ENCODE data around the gene MIB2. TPM values are rescaled to one million over a fixed set of nuclear protein-coding genes. Genes with fewer than 3 reads are reported as not detected.

MIB2 gene
- total RNA-seq, 4 donors from 2014 or later = 50.5 to 108 (median 98.6) TPM

DNA sequence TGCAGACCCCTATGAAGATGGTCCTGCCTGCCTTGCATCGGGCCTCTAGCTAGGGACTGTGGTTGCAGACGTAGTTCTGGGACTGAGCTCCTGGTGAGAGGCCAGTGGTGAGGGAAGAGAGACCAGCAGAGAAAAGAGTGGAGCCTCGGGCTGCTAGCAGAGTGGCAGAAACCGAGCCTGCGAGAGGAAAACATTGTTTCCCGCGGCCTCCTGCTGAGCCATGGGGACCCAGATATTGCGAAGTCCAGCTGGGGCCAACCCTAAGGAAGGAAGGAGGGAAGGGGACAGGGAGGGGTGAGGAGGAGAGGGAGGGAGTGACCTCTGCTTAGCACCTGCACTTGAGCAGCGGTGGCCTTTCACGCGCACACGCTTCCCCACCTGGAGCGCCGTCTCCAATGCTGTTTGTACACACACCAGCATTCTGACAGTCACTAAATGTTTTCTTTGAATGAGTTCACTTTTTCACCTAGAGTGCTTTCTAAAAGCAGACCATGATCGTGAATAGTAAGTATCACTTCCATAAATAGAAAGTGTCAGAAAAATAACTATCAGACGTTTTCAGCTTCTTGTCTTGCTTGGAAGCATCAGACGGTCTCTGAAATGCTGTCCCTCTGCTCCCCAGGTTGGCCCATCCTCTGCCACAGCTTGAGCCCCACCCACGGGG lies 12.9 kb upstream of the MIB2 start:
- no peak overlapping the region for H3K4me3 ChIP-seq
- TF ChIP-seq, protein P1, sequence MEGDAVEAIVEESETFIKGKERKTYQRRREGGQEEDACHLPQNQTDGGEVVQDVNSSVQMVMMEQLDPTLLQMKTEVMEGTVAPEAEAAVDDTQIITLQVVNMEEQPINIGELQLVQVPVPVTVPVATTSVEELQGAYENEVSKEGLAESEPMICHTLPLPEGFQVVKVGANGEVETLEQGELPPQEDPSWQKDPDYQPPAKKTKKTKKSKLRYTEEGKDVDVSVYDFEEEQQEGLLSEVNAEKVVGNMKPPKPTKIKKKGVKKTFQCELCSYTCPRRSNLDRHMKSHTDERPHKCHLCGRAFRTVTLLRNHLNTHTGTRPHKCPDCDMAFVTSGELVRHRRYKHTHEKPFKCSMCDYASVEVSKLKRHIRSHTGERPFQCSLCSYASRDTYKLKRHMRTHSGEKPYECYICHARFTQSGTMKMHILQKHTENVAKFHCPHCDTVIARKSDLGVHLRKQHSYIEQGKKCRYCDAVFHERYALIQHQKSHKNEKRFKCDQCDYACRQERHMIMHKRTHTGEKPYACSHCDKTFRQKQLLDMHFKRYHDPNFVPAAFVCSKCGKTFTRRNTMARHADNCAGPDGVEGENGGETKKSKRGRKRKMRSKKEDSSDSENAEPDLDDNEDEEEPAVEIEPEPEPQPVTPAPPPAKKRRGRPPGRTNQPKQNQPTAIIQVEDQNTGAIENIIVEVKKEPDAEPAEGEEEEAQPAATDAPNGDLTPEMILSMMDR (IDR thresholded peaks at IDR 0.05) = no peak
- peaks cover 0 to 34% of the 10 kb centered on the region in 2 donors for H3K27me3 ChIP-seq
- no peaks in the 10 kb centered on the region for H3K9me3 ChIP-seq
- no peaks in the 10 kb centered on the region for H3K36me3 ChIP-seq
- no peak overlapping the region for H3K27ac ChIP-seq
- H3K4me1 ChIP-seq = peaks cover 0 to 21% (median 4%) of the 10 kb centered on the region in 4 donors
- no peak for DNase-seq (ENCODE audit: low spot score in 2 of 2)
- 55 to 62% methylated on average over 18 of the region's 18 CpGs for WGBS, 2 donors

DNA sequence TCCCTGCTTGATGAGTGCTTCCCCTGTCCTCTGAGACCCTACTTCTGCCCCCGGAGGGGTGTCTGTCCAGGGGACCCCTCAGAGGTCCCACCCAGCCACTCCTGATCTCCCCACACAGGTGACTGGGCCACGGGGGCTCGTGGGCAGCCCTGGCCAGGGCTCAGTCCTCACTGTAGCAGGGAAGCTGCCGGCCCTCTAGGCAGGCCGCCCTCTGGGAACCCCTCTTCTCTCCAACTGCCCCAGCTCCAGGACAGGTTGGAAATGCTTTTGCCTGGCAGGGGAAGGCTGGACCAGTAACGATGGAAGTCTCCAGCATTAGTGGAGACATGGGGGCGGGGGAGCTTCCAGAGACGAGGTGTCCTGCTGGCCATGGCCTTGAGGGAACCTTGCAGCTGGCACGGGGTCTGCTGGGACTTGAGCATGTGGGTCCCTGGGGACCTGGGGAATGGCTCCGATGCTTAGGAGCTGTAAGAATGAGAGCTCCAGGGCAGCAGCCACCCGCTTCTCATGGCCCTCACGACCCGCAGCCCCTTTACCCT lies 12.3 kb upstream of the MIB2 start:
- no peak overlapping the region for H3K27ac ChIP-seq
- peaks cover 0 to 28% of the 10 kb centered on the region in 2 donors for H3K27me3 ChIP-seq
- 53 to 71% methylated on average over 4 to 13 of the region's 13 CpGs for WGBS, 2 donors
- H3K36me3 ChIP-seq = no peaks in the 10 kb centered on the region
- no peak for DNase-seq (ENCODE audit: low spot score in 2 of 2)
- TF ChIP-seq POLR2A (IDR thresholded peaks at IDR 0.05) = no peak
- TF ChIP-seq, protein P1 (IDR thresholded peaks at IDR 0.05) = no peak
- no peak for TF ChIP-seq EP300 (IDR thresholded peaks at IDR 0.05)
- H3K4me3 ChIP-seq = no peak overlapping the region
- H3K4me1 ChIP-seq = peaks cover 0 to 16% (median 4%) of the 10 kb centered on the region in 4 donors
- H3K9me3 ChIP-seq = no peaks in the 10 kb centered on the region

- Histone ChIP-seq H3K36me3 (no peaks in the 10 kb centered on the region), H3K4me1 (peaks cover 0 to 16% (median 4%) of the 10 kb centered on the region in 4 donors), H3K4me3 (no peak overlapping the region), H3K27me3 (peaks cover 0 to 21% of the 10 kb centered on the region in 2 donors), H3K27ac (no peak overlapping the region), H3K9me3 (no peaks in the 10 kb centered on the region)
- TF ChIP-seq EP300 (IDR thresholded peaks at IDR 0.05) = no peak
- TF ChIP-seq, protein P1 (IDR thresholded peaks at IDR 0.05) = no peak
- TF ChIP-seq POLR2A (IDR thresholded peaks at IDR 0.05) = no peak
- DNase-seq (ENCODE audit: low spot score in 2 of 2) = no peak
- 57 to 68% methylated on average over 9 to 10 of the region's 13 CpGs for WGBS, 2 donors
Measured at GRCh38 chr1:1603671-1604373, 11.5 kb upstream of the MIB2 start.

- no peak overlapping the region for H3K4me3 ChIP-seq
- no peak overlapping the region for H3K27ac ChIP-seq
- H3K4me1 ChIP-seq = peaks cover 0 to 9% (median 3%) of the 10 kb centered on the region in 4 donors
- H3K36me3 ChIP-seq = no peaks in the 10 kb centered on the region
- no peak for DNase-seq (ENCODE audit: low spot score in 2 of 2)
- WGBS, 2 donors = 84% methylated on average over 13 to 15 of the region's 15 CpGs
- peaks cover 0 to 17% of the 10 kb centered on the region in 2 donors for H3K27me3 ChIP-seq
- no peaks in the 10 kb centered on the region for H3K9me3 ChIP-seq
- TF ChIP-seq EP300 (IDR thresholded peaks at IDR 0.05) (no peak), POLR2A (IDR thresholded peaks at IDR 0.05) (no peak)
- TF ChIP-seq, protein P1 (IDR thresholded peaks at IDR 0.05) = no peak
Measured at GRCh38 chr1:1604374-1605033, 10.8 kb upstream of the MIB2 start.

All from tibial nerve (tissue), 4 donors.